ENCODE data around the gene SOX8. TPM values are rescaled to one million over a fixed set of nuclear protein-coding genes. Genes with fewer than 3 reads are reported as not detected.

The SOX8 gene
- total and polyA plus RNA-seq, 2 experiments from 2014 or later: 5.7 to 26.2 TPM

DNA sequence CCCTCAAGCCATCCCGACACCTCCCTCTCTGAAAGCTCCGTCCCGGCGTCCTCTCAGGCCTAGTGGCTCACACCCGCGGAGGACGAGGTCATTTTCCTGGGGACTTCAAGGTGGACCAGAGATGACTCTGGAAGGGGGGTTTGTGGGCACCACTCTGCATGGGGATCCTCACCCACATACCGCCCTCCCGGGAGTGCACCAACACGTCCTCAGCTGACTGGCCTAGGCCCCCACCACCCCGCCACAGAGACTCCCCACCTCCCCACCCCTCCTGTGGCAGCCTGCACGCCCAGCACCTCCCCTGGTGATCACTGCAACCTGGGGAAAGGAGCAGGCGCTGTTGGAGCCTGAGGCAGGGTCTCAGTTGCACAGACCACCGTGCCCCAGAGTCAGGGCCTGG is 2.4 kb upstream of the SOX8 start (continued):
- TF ChIP-seq REST (IDR thresholded peaks at IDR 0.05; ENCODE audit: unreplicated experiment): no peak
- no peak for TF ChIP-seq CTCF (conservative IDR thresholded peaks at IDR 0.05; ENCODE audit: low read depth in 2 of 2)
- no peak for TF ChIP-seq NANOG (IDR thresholded peaks at IDR 0.05; ENCODE audit: borderline replicate concordance)
- TF ChIP-seq ETS1 (IDR thresholded peaks at IDR 0.05): no peak
- no peak for TF ChIP-seq JUNB (IDR thresholded peaks at IDR 0.05; ENCODE audit: unreplicated experiment)
- no peak for TF ChIP-seq CREB1 (CRISPR knock-in tag; IDR thresholded peaks at IDR 0.05; ENCODE audit: low read depth)
- TF ChIP-seq POLR2AphosphoS5 (IDR thresholded peaks at IDR 0.05; ENCODE audit: low read depth): no peak

DNA sequence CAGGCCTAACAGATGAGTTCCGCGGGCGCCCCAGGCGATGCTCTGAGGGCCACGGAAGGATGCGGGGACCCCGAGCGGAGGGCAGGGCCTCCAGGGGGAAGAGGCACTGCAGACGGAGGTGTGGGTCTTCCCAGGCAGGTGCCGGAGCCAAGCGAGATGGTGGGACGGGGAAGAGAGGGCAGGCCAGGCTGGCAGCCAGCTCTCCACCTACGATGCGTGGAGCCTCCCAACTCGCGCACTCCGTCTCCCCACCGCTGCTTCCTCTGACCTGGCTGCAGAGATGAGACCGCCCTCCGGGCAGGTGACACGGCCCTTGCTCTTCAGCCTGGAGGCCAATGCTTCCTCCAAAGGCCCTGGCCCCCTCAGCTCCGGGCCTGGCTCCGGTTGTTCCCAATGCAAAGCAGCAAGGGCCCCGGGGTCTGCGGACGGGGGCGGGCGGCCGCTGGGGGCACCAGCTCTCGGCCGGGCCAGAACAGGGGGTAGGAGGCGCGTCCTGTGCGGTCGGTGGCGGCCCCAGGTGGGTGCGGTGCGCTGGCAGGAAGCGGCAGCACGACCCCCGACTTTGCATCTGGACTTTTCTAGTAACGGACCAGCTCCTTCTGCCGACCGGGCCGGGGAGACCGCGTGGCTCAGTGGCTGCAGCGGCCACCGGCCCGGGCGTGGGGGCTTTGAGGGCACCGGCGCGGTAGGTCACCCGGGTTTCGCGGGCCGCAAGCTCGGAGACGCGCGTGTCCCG is 1.5 kb upstream of the SOX8 start:
- no peak overlapping the region for H3K27ac Mint-ChIP-seq
- no peaks in the 10 kb centered on the region for H3K36me3 ChIP-seq (ENCODE audit: insufficient read depth)
- DNase-seq (ENCODE audit: low spot score) (peak; percentile 70), ATAC-seq (peak; percentile 29)
- H3K36me3 Mint-ChIP-seq (ENCODE audit: low read depth): no peaks in the 10 kb centered on the region
- peaks cover 7% of the 10 kb centered on the region for H3K4me1 Mint-ChIP-seq
- no peak overlapping the region for H3K27ac ChIP-seq (ENCODE audit: low read depth)
- H3F3A ChIP-seq (replicated peaks; ENCODE audit: low read depth): no peaks in the 10 kb centered on the region
- H3K4me2 ChIP-seq: peak overlapping the region; percentile 84
- H3K27me3 Mint-ChIP-seq (ENCODE audit: insufficient read depth, low read depth, poor library complexity): peaks cover 30% of the 10 kb centered on the region
- H3K4me3 ChIP-seq: peak overlapping the region; percentile 68
- no peaks in the 10 kb centered on the region; the same call in 1 of the 2 replicates for H4K20me1 ChIP-seq (replicated peaks; ENCODE audit: insufficient read depth)
- H3K4me3 Mint-ChIP-seq: peak overlapping the region; percentile 52
- H3K79me2 ChIP-seq (replicated peaks; ENCODE audit: insufficient read depth): no peaks in the 10 kb centered on the region
- H2AFZ ChIP-seq: peak overlapping the region; percentile 32
- peaks cover 27% of the 10 kb centered on the region for H3K27me3 ChIP-seq (ENCODE audit: insufficient read depth)
- no peaks in the 10 kb centered on the region for H3K9me2 ChIP-seq (ENCODE audit: insufficient read depth)
- no peaks in the 10 kb centered on the region for H3K9me3 Mint-ChIP-seq
- no peaks in the 10 kb centered on the region for H3K4me1 ChIP-seq (ENCODE audit: insufficient read depth)
- TF ChIP-seq CTCF (conservative IDR thresholded peaks at IDR 0.05; ENCODE audit: low read depth in 2 of 2): peak in 1 of 2 experiments; percentile 15; a peak in 1 of 4 replicates
- TF ChIP-seq CREB1 (CRISPR knock-in tag; IDR thresholded peaks at IDR 0.05; ENCODE audit: low read depth): no peak
- TF ChIP-seq, protein P1, sequence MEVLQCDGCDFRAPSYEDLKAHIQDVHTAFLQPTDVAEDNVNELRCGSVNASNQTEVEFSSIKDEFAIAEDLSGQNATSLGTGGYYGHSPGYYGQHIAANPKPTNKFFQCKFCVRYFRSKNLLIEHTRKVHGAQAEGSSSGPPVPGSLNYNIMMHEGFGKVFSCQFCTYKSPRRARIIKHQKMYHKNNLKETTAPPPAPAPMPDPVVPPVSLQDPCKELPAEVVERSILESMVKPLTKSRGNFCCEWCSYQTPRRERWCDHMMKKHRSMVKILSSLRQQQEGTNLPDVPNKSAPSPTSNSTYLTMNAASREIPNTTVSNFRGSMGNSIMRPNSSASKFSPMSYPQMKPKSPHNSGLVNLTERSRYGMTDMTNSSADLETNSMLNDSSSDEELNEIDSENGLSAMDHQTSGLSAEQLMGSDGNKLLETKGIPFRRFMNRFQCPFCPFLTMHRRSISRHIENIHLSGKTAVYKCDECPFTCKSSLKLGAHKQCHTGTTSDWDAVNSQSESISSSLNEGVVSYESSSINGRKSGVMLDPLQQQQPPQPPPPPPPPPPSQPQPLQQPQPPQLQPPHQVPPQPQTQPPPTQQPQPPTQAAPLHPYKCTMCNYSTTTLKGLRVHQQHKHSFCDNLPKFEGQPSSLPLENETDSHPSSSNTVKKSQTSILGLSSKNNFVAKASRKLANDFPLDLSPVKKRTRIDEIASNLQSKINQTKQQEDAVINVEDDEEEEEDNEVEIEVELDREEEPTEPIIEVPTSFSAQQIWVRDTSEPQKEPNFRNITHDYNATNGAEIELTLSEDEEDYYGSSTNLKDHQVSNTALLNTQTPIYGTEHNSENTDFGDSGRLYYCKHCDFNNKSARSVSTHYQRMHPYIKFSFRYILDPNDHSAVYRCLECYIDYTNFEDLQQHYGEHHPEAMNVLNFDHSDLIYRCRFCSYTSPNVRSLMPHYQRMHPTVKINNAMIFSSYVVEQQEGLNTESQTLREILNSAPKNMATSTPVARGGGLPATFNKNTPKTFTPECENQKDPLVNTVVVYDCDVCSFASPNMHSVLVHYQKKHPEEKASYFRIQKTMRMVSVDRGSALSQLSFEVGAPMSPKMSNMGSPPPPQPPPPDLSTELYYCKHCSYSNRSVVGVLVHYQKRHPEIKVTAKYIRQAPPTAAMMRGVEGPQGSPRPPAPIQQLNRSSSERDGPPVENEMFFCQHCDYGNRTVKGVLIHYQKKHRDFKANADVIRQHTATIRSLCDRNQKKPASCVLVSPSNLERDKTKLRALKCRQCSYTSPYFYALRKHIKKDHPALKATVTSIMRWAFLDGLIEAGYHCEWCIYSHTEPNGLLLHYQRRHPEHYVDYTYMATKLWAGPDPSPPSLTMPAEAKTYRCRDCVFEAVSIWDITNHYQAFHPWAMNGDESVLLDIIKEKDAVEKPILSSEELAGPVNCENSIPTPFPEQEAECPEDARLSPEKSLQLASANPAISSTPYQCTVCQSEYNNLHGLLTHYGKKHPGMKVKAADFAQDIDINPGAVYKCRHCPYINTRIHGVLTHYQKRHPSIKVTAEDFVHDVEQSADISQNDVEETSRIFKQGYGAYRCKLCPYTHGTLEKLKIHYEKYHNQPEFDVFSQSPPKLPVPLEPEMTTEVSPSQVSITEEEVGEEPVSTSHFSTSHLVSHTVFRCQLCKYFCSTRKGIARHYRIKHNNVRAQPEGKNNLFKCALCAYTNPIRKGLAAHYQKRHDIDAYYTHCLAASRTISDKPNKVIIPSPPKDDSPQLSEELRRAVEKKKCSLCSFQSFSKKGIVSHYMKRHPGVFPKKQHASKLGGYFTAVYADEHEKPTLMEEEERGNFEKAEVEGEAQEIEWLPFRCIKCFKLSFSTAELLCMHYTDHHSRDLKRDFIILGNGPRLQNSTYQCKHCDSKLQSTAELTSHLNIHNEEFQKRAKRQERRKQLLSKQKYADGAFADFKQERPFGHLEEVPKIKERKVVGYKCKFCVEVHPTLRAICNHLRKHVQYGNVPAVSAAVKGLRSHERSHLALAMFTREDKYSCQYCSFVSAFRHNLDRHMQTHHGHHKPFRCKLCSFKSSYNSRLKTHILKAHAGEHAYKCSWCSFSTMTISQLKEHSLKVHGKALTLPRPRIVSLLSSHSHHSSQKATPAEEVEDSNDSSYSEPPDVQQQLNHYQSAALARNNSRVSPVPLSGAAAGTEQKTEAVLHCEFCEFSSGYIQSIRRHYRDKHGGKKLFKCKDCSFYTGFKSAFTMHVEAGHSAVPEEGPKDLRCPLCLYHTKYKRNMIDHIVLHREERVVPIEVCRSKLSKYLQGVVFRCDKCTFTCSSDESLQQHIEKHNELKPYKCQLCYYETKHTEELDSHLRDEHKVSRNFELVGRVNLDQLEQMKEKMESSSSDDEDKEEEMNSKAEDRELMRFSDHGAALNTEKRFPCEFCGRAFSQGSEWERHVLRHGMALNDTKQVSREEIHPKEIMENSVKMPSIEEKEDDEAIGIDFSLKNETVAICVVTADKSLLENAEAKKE (CRISPR knock-in tag; IDR thresholded peaks at IDR 0.05): no peak
